Mesothelial cell of epicardium (in vitro differentiated cells): ENCODE results near the gene ANO2. TPM values are rescaled to one million over a fixed set of nuclear protein-coding genes. Genes with fewer than 3 reads are reported as not detected.

ENCODE experiments used
- DNase-seq, 2 experiments: peaks; one replicate each; pipeline ENCODE4 v3.0.0; 2021; ENCODE audit warnings: low spot score in 2 of 2; ENCODE audit not compliant: unreplicated experiment in 2 of 2
- H3K27ac Mint-ChIP-seq: 2 replicates; pipeline ENCODE4 v1.8.0; 2021; ENCODE audit warnings: mixed read lengths
- H3K27me3 Mint-ChIP-seq: 2 replicates; pipeline ENCODE4 v1.8.0; 2021; ENCODE audit warnings: low read depth, mixed read lengths
- H3K36me3 Mint-ChIP-seq: 2 replicates; pipeline ENCODE4 v1.8.0; 2021; ENCODE audit warnings: mixed read lengths
- H3K4me1 Mint-ChIP-seq: 2 replicates; pipeline ENCODE4 v1.8.0; 2021; ENCODE audit warnings: mixed read lengths
- H3K4me3 Mint-ChIP-seq: 2 replicates; pipeline ENCODE4 v1.8.0; 2021; ENCODE audit warnings: mild to moderate bottlenecking, moderate library complexity, mixed read lengths
- H3K9me3 Mint-ChIP-seq: 2 replicates; pipeline ENCODE4 v1.8.0; 2021; ENCODE audit warnings: mixed read lengths
- CTCF ChIP-seq: fragments of 200-600 bp; sonication (generic); IDR thresholded peaks from one replicate; pipeline ENCODE4 v1.5.0; 2021; ENCODE audit warnings: antibody characterized with exemption; ENCODE audit not compliant: unreplicated experiment
- total RNA-seq: library from RNA; stranded (reverse); gene quantifications from 3 replicates; pipeline ENCODE4 v1.2.1, GENCODE V29; 2021

Gene ANO2
- total RNA-seq, 1 donor from 2014 or later: 6.3 TPM

GRCh38 chr12:5636907-5637306 lies 308.2 kb downstream of the ANO2 start:
- Mint-ChIP-seq H3K36me3 (no peaks in the 10 kb centered on the region), H3K9me3 (no peaks in the 10 kb centered on the region), H3K27ac (no peak overlapping the region), H3K27me3 (peaks cover 12% of the 10 kb centered on the region), H3K4me3 (no peak overlapping the region), H3K4me1 (peaks cover 2% of the 10 kb centered on the region)
- TF ChIP-seq CTCF: no peak
- DNase-seq: no peak

- peaks cover 2% of the 10 kb centered on the region for H3K4me1 Mint-ChIP-seq
- H3K9me3 Mint-ChIP-seq: no peaks in the 10 kb centered on the region
- H3K27ac Mint-ChIP-seq: no peak overlapping the region
- peaks cover 11% of the 10 kb centered on the region for H3K27me3 Mint-ChIP-seq
- TF ChIP-seq CTCF: no peak
- no peaks in the 10 kb centered on the region for H3K36me3 Mint-ChIP-seq
- H3K4me3 Mint-ChIP-seq: no peak overlapping the region
- no peak for DNase-seq
Observed at GRCh38 chr12:5633106-5633505, 312.0 kb downstream of the ANO2 start.

GRCh38 chr12:5632453-5632852 lies 312.6 kb downstream of the ANO2 start:
- no peak for DNase-seq
- no peaks in the 10 kb centered on the region for H3K36me3 Mint-ChIP-seq
- peaks cover 2% of the 10 kb centered on the region for H3K4me1 Mint-ChIP-seq
- no peak overlapping the region for H3K27ac Mint-ChIP-seq
- peaks cover 11% of the 10 kb centered on the region for H3K27me3 Mint-ChIP-seq
- TF ChIP-seq CTCF: no peak
- no peak overlapping the region for H3K4me3 Mint-ChIP-seq
- H3K9me3 Mint-ChIP-seq: no peaks in the 10 kb centered on the region

- Mint-ChIP-seq H3K27me3 (peaks cover 11% of the 10 kb centered on the region), H3K36me3 (no peaks in the 10 kb centered on the region), H3K27ac (no peak overlapping the region), H3K9me3 (no peaks in the 10 kb centered on the region), H3K4me1 (peaks cover 2% of the 10 kb centered on the region), H3K4me3 (no peak overlapping the region)
- no peak for DNase-seq
- no peak for TF ChIP-seq CTCF
Observed at GRCh38 chr12:5631497-5631896, 313.6 kb downstream of the ANO2 start.

GRCh38 chr12:5630726-5631125 lies 314.3 kb downstream of the ANO2 start:
- Mint-ChIP-seq H3K4me1 (peaks cover 2% of the 10 kb centered on the region), H3K4me3 (no peak overlapping the region), H3K27me3 (peaks cover 11% of the 10 kb centered on the region), H3K9me3 (no peaks in the 10 kb centered on the region), H3K36me3 (no peaks in the 10 kb centered on the region), H3K27ac (no peak overlapping the region)
- DNase-seq: no peak
- TF ChIP-seq CTCF: no peak

GRCh38 chr12:5628501-5628900 lies 316.6 kb downstream of the ANO2 start:
- H3K36me3 Mint-ChIP-seq: no peaks in the 10 kb centered on the region
- no peak overlapping the region for H3K4me3 Mint-ChIP-seq
- peaks cover 13% of the 10 kb centered on the region for H3K27me3 Mint-ChIP-seq
- no peak for TF ChIP-seq CTCF
- H3K9me3 Mint-ChIP-seq: no peaks in the 10 kb centered on the region
- H3K27ac Mint-ChIP-seq: no peak overlapping the region
- no peaks in the 10 kb centered on the region for H3K4me1 Mint-ChIP-seq
- DNase-seq: no peak
